Lower leg skin (tissue), 3 donors: ENCODE results near the gene CDH15.

Experiments used
- POLR2A ChIP-seq, 2 donors: fragments of 450-650 bp; IDR thresholded peaks; one replicate each; pipeline ENCODE4 v1.6.1; 2016 to 2017; ENCODE audit warnings: antibody characterized with exemption in 2 of 2, mild to moderate bottlenecking in 1 of 2, moderate library complexity in 1 of 2
- TF ChIP-seq, protein P1 (sequence below), 3 donors: fragments of 450-650 bp; IDR thresholded peaks; one replicate each; pipeline ENCODE4 v1.5.1; 2016; ENCODE audit warnings: antibody characterized with exemption in 3 of 3, mild to moderate bottlenecking in 3 of 3, moderate library complexity in 2 of 3

DNA sequence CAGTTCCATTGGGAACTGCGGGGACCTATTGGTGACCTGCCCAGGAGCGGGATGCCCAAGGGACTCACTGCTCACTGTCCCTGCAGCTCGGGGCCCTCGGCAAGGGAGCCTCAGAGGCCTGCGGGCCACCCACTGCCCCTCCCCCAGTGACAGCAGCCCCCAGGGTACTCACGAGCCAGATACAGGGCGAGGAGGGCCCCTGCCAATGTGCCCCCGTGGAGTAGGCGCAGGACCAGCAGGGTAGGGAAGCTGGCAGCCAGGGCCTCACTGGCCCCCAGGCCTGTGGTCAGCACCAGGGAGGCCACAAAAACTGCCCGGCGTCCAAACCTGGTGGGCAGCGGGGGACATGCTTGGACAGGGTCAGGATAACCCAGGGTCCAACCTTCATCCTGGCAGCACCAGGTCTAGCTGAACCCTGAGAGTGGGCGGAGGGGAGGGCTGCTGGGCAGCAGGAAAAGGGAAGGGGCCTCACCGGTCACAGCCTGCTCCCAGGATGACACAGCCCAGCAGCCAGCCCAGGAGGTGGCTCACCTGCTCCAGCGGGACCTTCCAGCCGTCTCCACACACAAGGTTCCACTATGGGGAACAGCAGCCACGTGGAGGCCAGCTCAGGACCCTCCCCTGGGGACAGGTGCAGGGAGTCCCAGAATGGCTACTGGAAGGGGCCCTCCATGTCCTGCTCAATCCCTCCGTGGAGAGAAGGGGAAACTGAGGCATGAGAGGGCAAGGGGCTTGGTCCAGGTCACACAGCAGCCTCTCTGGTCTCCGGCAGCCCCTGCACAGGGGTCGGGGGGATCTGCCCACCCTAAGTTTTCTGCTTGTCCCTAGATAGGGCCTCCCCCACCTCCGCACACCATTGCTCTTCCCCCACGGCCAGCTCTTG lies 27.9 kb downstream of the CDH15 start:
- TF ChIP-seq, protein P1, sequence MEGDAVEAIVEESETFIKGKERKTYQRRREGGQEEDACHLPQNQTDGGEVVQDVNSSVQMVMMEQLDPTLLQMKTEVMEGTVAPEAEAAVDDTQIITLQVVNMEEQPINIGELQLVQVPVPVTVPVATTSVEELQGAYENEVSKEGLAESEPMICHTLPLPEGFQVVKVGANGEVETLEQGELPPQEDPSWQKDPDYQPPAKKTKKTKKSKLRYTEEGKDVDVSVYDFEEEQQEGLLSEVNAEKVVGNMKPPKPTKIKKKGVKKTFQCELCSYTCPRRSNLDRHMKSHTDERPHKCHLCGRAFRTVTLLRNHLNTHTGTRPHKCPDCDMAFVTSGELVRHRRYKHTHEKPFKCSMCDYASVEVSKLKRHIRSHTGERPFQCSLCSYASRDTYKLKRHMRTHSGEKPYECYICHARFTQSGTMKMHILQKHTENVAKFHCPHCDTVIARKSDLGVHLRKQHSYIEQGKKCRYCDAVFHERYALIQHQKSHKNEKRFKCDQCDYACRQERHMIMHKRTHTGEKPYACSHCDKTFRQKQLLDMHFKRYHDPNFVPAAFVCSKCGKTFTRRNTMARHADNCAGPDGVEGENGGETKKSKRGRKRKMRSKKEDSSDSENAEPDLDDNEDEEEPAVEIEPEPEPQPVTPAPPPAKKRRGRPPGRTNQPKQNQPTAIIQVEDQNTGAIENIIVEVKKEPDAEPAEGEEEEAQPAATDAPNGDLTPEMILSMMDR (IDR thresholded peaks at IDR 0.05) = no peak
- TF ChIP-seq POLR2A (IDR thresholded peaks at IDR 0.05) = no peak
